HG03342 (cell line): ENCODE measurements around the gene RTBDN.
"Not testable (repeated sequence)": the region's sequence is repeated elsewhere in the genome, so short reads cannot be mapped to it uniquely, and the experiment has no call there.

Experiments
- ATAC-seq: cut with Tn5 transposase; IDR thresholded peaks from one replicate; pipeline ENCODE4 v1.9.1; 2021; ENCODE audit warnings: mild to moderate bottlenecking, moderate library complexity; ENCODE audit not compliant: unreplicated experiment

RTBDN gene

DNA sequence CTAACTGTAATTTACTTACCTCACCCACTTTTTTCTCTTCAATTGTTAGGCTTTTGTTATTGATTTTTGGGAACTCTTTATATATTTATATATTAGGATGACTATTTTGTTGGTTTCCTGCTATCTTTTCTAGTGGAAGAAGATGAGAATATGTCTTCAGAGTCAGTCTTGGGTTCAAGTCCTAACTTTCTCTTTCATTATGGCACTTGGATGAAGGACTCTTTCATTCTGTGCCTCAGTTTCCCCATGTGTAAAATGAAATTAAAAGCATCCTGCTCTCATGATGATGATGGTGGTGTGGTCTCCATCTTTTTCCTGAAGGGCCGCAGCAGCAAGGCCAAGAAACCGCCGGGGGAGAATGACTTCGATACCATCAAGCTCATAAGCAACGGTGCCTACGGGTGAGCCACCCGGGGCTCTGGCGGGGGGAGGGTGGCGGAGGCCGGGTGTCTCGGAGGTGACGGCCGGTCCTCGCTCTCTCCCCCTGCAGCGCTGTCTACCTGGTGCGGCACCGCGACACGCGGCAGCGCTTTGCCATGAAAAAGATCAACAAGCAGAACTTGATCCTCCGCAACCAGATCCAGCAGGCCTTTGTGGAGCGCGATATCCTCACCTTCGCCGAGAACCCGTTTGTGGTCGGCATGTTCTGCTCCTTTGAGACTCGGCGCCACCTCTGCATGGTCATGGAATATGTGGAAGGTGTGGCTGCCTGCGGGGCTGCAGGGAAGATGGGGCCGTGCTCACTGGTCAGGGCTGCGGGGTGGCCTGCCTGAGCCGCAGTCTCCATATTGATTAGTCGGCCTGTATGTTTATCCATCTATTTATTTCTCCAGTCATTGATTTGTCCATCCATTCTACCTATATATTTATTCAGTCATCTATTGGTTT lies 23.9 kb upstream of the RTBDN start:
- no peak for ATAC-seq

DNA sequence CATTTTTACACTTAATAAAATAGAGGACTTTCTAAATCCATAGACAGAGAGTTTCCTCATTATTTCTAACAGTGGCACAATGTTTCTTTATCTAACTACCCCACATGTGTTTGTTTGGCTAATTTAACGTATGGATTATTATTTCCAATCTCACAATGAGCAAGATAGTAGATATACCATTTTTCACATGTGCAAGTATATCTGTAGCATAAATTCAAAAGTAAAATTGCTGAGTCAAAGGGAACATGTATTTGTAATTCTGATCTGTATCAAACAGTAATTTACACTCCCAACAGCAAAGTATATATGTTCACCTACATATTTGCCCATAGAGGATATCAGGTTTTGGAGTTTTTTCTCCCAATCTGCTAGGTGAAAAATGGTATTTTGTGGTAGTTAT lies 22.3 kb upstream of the RTBDN start:
- no peak for ATAC-seq

DNA sequence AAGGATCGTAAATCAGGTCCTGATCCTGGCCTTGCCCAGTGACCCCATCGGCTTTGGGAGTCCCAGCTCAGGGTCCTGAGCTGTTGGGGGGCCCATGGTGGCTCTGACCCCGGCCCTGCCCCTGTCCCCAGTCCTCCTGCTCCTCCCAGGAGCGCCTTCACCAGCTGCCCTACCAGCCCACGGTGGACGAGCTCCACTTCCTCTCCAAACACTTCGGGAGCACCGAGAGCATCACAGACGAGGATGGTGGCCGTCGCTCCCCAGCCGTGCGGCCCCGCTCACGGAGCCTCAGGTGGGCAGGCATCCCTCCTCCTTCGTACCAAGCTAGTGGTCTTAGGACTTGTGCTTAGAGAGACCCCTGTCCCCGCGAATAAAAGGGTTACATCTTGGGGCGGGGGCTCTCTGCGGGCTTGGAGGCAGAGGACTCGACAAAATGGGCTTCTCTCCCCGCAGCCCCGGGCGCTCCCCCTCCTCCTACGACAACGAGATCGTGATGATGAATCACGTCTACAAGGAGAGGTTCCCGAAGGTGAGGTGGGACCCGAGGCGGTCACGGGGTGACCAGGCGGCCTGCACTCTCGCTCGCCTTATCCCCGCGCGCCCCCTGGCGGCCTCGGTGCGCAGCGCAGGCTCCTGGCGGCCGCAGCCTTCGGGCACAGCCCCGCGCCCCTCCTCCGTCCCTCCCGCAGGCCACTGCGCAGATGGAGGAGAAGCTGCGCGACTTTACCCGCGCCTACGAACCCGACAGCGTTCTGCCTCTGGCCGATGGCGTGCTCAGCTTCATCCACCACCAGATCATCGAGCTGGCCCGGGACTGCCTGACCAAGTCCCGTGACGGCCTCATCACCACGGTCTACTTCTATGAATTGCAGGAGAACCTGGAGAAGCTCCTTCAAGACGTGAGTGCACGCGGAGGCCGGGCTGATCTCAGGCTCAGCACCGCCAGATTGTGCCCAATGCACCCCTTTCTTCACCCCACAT lies 13.1 kb upstream of the RTBDN start:
- ATAC-seq = no peak

DNA sequence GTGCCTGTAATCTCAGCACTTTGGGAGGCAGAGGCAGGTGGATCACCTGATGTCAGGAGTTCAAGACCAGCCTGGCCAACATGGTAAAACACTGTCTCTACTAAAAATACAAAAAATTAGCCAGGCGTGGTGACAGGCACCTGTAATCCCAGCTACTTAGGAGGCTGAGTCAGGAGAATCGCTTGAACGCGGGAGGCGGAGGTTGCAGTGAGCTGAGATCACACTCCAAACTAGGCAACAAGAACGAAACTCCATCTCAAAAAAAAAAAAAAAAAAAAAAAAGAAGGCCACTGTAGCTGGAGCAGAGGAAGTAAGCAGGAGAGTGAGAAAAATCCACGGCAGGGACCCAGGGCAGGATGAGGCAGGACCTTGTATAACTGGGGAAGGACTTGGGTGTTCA lies 12.2 kb upstream of the RTBDN start:
- ATAC-seq = not testable (repeated sequence)

DNA sequence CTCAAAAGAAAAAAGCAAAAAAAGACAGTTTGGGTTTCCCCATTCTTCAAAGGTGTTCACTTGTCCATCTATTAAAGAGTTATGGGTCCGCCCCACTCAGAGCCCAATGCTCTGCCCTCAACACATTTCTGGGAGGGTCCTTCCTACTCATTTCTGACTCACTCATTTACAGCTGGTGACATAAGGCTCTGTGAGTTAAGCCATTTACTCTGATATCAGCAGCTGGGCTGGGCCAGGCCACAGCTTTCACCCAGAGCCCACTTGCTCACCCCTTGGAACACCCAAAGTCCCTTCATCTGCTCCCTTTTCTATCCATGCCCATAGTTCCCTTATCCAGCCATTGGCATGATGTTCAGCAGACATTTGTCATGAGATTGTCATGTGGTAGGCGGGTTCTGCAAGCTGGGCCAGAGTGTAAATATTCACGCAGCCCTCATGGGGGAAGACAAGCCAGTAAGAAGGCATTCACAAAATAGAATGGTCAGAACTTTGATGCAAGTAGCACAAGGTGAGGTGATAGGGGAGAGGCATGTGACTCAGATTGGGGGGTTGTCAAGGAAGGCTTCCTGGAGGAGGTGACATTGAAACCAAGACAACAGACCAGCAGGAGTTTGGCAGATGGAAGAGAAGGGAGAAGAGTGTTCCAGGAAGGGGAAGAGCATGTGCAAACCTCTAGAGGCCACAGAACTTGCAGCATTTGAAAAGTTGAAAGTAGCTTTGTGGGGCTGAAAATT lies 9.8 kb upstream of the RTBDN start:
- ATAC-seq = no peak

DNA sequence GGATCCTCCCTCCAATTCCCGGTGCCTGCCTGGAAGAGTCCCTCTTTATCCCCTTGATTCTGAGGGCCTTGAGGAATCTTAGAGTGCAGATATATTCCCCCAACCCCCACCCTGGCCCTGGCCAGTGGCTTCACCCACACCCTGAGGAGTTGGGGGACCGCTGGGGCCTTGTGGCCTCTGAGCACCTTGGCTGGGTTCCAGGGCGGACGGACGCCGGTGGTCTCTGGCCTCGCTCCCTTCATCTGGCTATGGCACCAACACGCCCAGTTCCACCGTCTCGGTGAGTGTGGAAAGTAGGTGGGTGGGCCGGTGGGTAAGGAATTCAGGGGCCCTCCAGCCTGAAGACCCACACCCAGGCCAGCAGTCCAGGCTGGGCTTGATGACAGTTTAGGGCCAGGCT lies 8.9 kb upstream of the RTBDN start:
- no peak for ATAC-seq

DNA sequence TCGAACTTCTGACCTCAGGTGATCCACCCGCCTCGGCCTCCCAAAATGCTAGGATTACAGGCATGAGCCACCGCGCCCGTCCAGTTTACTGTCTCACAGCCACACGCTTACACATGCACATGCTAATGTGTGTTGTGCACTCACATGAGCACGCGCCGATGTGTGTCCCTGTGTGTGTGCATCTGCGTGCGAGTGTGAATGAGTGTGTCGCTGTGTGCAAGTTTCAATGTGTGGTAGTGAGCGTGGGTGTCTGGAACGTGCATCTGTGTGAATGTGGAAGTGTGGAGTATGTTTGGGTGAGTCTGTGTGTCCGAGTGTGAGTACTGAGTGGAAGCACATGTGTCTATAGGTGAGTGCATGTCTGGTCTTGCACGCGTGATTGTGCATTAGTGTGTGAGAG lies 8.1 kb upstream of the RTBDN start:
- no peak for ATAC-seq

DNA sequence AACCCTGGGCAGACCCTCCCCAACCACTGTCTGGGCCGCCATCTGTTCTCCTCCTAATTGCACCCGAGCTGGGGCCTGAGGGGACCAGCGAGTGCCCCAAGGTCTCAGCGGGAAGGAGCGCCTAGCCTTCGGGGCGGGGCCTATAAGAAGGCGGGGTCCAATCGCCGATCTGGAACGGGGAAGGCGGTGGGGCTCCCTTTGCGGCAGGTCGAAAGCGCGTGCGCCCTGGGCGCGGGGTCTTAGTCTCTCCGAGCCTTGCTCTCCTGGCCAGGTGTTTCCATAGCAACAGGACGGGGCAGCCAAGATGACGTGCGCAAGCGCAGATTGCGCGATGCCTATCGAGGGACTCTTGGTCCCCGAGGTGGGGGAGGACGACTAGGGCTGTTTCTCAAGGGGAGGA lies 6.7 kb upstream of the RTBDN start:
- ATAC-seq = no peak

DNA sequence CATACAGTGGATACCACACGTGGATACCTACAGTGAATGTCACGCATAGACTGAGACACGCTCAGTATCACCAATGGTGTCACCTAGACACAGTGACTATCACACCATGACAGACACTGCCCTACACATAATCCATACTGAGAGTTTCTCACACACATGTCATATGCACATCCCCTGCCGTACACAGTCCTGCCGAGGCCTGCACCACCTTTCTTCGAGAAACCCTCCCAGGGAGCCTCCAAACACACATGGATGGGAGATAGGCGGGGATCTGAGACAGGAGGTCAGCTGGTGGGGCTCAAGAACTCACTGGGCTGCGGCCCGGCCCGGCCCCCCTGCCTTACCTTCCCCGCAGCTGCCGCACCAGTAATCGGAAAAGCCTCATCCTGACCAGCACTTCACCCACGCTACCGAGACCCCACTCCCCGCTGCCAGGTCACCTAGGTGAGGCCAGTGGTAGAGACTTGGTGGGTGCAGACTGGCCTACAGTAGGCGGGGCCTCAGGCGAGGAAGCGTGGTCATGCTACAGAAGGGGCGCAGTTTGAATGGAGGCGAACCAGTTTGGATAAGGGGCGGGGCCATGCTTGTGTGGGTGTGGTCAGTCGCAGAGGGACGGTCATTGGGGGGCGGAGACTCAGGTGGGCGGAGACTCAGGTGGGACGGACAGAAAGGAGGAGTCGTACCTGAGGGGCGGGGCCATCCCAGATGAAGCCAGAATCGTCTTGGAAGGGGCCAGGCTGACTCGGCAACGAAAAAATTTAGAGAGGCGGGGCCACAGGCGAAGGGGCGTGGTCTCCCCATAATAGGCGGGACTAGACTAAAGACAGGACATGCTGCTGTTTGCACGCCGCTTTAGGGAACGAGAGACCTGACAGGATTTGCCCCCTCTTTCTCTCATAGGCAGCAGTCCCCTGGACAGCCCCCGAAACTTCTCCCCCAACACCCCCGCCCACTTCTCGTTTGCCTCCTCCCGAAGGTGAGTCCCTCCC lies 6.0 kb upstream of the RTBDN start:
- ATAC-seq = no peak

DNA sequence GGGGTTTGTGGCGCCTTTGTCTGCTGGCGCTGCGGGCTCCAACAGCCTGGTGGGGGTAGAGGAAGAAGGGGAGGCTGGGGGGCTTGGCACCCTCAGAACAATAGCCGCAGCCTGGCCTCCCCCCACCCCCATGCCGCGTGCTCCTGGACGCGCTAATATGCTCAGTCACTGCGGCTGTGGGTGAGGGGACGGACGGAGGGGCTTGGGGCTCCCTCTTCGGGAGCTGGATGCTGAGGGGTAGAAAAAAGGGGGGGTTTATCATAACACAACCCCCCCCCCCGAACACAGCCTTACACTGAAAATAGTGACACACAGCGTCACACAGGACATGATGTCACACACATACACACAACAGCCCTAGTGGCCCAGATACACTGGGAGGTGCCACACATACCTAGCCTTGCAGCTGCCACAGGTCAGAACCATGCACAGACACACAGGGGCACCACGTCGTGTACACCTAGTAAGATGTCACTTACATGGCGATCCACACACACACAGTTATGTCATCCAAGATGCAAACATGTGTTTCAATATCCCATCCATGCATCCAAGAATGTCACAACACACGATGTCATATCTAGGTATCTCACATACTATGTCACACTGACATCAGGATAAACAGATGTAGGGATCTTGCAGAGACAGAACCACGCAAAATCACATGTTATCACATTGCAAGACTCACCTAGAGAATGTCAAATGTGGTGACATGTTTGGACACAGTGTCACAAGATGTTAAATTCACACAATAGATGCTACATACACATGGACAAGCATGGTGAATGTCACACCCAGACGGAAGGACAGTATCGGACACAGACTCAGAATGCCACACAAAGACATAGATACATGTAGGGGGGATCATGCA lies 4.7 kb upstream of the RTBDN start:
- ATAC-seq = no peak

DNA sequence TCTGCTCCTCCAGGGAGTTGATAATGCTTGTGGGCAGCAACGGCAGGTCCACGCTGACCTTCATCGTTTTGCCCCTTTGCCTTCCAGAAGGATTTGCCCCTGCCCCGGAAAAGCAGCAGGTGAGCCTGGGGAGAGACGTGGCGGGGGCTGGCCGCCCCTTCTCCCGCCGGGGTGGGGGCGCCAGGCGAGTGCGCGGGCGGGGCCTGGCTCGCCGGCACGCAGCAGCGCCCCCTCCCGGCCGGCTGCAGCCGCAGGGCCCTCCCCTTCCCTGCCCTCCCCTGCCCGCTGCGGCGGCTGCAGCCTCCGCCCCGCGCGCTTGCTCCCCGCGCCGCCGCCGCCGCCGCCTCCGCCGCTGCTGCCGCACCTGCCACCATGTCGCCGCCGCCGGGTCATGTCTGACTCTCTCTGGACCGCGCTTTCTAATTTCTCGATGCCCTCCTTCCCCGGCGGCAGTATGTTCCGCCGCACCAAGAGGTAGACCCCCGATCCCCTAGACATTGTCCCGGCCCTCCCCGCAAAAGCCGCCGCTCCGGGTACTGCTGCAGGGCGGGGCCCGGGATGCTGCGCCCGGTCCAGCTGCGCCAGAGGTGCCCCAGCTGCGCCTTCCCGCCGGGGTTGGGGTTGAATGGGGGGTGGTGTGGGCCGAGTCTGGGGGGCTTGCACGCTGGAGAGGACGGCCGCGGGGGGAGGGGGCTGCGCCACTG lies 4.0 kb upstream of the RTBDN start, which contains the start of gene MAST1:
TSS of gene MAST1 (plus strand) at position 334 of the 704 bp plus-strand sequence. CDS start at position 392, 58 bp downstream.
- ATAC-seq = no peak

DNA sequence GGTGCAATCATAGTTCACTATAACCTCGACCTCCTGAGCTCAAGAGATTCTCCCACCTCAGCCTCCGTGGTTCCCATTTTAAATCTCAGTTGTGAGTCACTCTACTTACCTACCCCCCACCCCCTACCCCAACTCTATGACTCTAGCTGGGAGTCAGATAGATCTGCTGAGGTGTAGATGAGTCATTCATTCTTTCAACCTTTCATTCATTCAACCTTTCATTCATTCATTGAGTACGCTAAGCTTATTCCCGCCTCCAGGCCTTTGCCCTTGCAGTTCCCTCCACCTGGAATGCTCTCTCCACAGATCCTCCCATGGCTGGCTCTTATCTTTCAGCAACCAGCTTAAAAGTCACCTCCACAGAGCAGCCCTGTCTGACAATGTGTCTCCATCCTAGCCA lies 2.8 kb upstream of the RTBDN start:
- no peak for ATAC-seq

DNA sequence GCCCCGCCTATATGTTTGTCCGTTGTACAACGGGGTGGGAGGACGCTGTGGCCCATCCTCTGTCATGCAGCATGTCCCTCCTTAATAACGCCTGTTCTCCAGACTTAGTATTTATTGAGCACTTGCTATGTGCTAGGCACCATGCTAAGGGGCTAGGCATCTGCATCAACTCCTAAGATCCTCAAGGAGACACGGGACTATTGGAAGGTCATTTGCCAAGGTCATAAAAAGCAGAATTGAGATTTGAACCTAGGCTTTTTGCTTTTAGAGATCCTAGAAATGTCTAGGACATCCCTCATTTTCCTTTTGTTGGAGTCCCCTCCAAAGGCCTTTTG lies 2.1 kb upstream of the RTBDN start:
- ATAC-seq = no peak

DNA sequence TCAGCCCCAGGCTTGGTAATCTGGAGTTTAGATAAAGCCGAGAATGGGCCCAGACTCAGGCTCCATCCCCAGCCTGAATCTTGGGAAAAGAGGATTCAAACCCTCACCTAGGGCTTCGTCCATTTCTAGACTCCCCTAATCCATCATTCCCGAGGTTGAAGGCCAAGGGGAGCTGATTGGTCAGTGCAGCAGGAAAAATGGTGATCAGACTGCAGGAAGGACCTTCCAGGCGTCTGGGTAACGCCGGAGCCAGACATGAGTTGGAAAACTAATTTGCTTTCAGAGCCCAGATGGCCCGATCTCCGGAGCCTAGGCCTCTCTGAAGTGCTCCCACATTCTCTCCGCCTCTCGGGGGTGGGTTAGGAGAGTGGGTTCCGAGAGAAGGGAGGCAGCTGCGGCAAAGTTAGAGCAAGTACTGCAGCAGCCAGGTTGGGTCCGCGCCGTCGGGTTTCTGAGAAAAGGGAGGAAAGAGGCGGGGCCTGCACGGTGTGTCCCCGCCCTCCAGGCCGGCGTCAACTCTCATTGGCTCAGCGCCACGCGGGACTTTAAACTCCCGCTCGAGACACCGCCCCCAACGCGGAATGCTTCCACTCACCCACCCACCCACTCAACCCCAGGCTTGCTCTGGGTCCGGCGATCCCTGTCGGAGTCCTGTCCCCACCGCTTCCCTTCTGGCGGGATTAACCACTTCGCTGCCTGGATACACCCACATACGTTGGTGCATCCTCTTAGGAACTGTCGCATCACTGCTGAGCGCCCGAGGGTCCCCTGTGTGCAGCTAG lies 788 bp upstream of the RTBDN start:
- no peak for ATAC-seq

DNA sequence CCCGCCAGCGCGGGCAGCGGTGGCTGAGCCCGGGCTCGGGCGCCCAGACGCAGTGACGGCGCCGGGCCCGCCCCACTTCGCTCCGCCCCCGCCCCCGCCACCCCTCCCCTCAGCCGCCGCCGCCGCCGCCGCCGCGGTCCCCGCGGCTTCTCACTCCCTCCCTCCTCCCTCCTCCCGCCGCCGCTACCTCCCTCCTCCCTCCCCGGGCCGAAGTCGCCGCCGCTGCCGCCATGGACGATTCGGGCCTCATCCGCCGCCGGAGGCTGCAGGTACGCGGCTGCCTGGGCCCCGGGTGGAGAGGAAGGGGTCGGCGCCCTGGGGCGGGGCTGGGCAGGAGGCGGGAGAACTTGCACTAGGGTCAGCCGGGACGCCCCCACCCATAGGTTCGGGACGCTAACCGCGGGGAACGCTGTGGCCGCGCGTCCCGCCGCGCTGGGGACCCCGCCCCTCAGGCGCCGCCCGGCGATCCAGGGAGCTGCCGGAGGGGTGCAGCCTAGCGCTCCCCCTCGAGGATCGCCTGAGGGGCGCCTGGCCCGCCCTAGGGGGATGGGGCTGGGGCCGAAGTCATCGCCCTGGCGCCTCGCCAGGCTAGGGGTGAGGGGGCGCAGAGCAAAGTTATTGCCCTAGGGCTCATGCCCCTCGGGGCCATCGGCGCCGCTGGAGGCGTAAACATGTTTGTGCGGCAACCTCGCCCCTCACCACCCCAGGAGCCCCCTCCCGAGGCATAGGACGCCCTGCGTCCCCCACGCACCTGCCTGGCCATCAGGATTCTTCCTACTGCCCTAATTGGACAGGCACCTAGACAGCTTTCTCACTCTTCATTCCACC lies 427 bp downstream of the RTBDN start:
- ATAC-seq = no peak

DNA sequence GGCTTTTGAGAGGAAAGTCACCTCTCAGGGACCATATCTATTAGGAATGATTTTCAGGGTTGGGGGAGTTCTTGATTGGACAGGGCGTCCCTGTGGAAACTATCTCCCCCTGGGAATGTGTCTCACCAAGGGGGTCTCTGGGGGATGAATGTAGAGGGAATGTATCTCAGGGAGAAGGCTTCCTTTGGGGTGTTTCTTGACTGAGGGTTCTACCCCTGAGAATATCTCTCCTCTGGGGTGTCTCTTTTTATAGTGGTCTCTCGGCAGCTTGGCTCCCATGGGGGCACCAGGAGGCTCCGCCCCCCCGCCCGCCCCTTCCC lies 1.0 kb downstream of the RTBDN start:
- ATAC-seq = no peak

DNA sequence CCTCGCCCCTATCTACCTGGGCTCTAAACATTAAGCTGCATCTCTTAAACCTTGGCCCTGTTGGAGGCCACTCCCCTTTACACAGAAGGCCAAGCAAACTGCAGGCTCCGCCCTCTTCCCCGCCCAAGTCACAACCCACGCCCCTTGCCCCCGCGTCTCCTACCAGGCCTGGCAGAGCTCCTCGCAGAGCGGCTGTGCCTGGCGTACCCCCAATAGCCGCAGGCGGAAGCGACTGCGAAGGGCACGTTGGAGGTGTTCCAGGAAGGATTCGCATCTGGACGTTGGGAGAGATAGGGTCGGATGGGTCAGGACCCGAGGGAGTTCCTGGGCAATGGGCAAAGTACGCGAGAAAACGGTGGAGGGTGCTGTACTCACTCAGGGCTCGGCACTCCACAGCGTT lies 5.9 kb downstream of the RTBDN start:
- no peak for ATAC-seq
